Endothelial cell of hepatic sinusoid (primary cell): ENCODE measurements around the gene DLK1.

Experiments used
- in situ Hi-C: cut with HindIII; loops from 2 replicates; pipeline ENCODE4 v1.10.0; 2017; ENCODE audit warnings: low sequenced_read_pairs

Gene DLK1

GRCh38 chr14:100713705-100714104 lies 13.0 kb upstream of the DLK1 start:
- in situ Hi-C loops: no loop called here

GRCh38 chr14:100714258-100714892 lies 12.3 kb upstream of the DLK1 start:
- in situ Hi-C loops: no loop called here

GRCh38 chr14:100715332-100715731 lies 11.4 kb upstream of the DLK1 start:
- in situ Hi-C loops: no loop called here

GRCh38 chr14:100715803-100716202 lies 10.9 kb upstream of the DLK1 start:
- in situ Hi-C loops: no loop called here

- in situ Hi-C loops: no loop called here
These were observed 9.3 kb upstream of the DLK1 start for GRCh38 chr14:100717386-100717785.

- in situ Hi-C loops: loop anchor here (5.0 kb wide), 1 partner anchor 67 kb away; no protein-coding TSS in a partner anchor
These were observed 6.6 kb upstream of the DLK1 start for GRCh38 chr14:100719976-100720520.

- in situ Hi-C loops: loop anchor here (5.0 kb wide), 1 partner anchor 66 kb away; no protein-coding TSS in a partner anchor
These were observed 5.1 kb upstream of the DLK1 start for GRCh38 chr14:100721568-100721967.

- in situ Hi-C loops: loop anchor here (5.0 kb wide), 1 partner anchor 65 kb away; no protein-coding TSS in a partner anchor
These were observed 4.3 kb upstream of the DLK1 start for GRCh38 chr14:100722367-100722766.

- in situ Hi-C loops: loop anchor here (5.0 kb wide), 1 partner anchor 64 kb away; no protein-coding TSS in a partner anchor
These were observed 3.4 kb upstream of the DLK1 start for GRCh38 chr14:100723135-100723829.

- in situ Hi-C loops: loop anchor here (5.0 kb wide), 1 partner anchor 63 kb away; no protein-coding TSS in a partner anchor
These were observed 2.8 kb upstream of the DLK1 start for GRCh38 chr14:100723830-100724437.

GRCh38 chr14:100724536-100724935 lies 2.2 kb upstream of the DLK1 start:
- in situ Hi-C loops: loop anchor here (5.0 kb wide), 1 partner anchor 63 kb away; no protein-coding TSS in a partner anchor

GRCh38 chr14:100725587-100726387 lies 905 bp upstream of the DLK1 start:
- in situ Hi-C loops: no loop called here

- in situ Hi-C loops: no loop called here
These were observed 587 bp downstream of the DLK1 start for GRCh38 chr14:100727086-100727872.

- in situ Hi-C loops: no loop called here
These were observed 1.2 kb downstream of the DLK1 start for GRCh38 chr14:100727873-100728240.

GRCh38 chr14:100728962-100729361 lies 2.3 kb downstream of the DLK1 start:
- in situ Hi-C loops: no loop called here

GRCh38 chr14:100729982-100730381 lies 3.3 kb downstream of the DLK1 start:
- in situ Hi-C loops: no loop called here

GRCh38 chr14:100730581-100730980 lies 3.9 kb downstream of the DLK1 start:
- in situ Hi-C loops: no loop called here

GRCh38 chr14:100731011-100731670 lies 4.4 kb downstream of the DLK1 start:
- in situ Hi-C loops: no loop called here
